Esophagus muscularis mucosa (tissue), 4 donors: ENCODE data around the gene MYH16.
"Not testable (repeated sequence)": the region's sequence is repeated elsewhere in the genome, so short reads cannot be mapped to it uniquely, and the experiment has no call there.

Source experiments
- EP300 ChIP-seq: sonication (generic); formaldehyde crosslinking; IDR thresholded peaks from one replicate; pipeline ENCODE4 v1.6.1; 2017; ENCODE audit warnings: antibody characterized with exemption
- POLR2A ChIP-seq: fragments of 450-650 bp; IDR thresholded peaks from one replicate; pipeline ENCODE4 v1.6.1; 2017; ENCODE audit warnings: antibody characterized with exemption, moderate library complexity, mild to moderate bottlenecking, low read depth
- POLR2AphosphoS5 ChIP-seq, 2 donors: sonication (generic); formaldehyde crosslinking; IDR thresholded peaks; one replicate each; pipeline ENCODE4 v1.6.1; 2017; ENCODE audit warnings: antibody characterized with exemption in 2 of 2
- TF ChIP-seq, protein P1 (sequence below), 3 experiments: fragments of 200-600 bp in 2 of 3; fragments of 450-650 bp in 1 of 3; sonication (generic) in 2 of 3; IDR thresholded peaks; one replicate each; pipeline ENCODE4 v1.5.1; 2017 to 2019; ENCODE audit warnings: antibody characterized with exemption in 3 of 3, mild to moderate bottlenecking in 2 of 3, moderate library complexity in 1 of 3

DNA sequence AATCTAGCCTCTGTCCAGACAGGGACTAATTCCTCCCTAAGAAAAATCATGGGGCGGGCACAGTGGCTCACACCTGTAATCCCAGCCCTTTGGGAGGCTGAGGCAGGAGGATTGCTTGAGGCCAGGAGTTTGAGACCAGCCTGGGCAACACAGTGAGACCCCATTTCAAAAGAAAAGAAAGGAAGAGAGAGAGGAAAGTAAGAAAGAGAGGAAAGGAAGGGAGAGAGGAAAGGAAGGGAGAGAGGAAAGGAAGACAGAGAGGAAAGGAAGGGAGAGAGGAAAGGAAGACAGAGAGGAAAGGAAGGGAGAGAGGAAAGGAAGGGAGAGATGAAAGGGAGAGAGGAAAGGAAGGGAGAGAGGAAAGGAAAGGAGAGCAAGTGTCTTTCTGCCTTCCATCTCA, 922 bp downstream of the MYH16 start:
- TF ChIP-seq, protein P1, sequence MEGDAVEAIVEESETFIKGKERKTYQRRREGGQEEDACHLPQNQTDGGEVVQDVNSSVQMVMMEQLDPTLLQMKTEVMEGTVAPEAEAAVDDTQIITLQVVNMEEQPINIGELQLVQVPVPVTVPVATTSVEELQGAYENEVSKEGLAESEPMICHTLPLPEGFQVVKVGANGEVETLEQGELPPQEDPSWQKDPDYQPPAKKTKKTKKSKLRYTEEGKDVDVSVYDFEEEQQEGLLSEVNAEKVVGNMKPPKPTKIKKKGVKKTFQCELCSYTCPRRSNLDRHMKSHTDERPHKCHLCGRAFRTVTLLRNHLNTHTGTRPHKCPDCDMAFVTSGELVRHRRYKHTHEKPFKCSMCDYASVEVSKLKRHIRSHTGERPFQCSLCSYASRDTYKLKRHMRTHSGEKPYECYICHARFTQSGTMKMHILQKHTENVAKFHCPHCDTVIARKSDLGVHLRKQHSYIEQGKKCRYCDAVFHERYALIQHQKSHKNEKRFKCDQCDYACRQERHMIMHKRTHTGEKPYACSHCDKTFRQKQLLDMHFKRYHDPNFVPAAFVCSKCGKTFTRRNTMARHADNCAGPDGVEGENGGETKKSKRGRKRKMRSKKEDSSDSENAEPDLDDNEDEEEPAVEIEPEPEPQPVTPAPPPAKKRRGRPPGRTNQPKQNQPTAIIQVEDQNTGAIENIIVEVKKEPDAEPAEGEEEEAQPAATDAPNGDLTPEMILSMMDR (IDR thresholded peaks at IDR 0.05): not testable (repeated sequence)
- TF ChIP-seq POLR2AphosphoS5 (IDR thresholded peaks at IDR 0.05); POLR2A; EP300: not testable (repeated sequence)
